Kidney epithelial cell (primary cell): ENCODE measurements around the gene COMMD10. TPM values are rescaled to one million over a fixed set of nuclear protein-coding genes. Genes with fewer than 3 reads are reported as not detected.

ENCODE experiments used
- DNase-seq: peaks from one replicate; pipeline ENCODE4 v3.0.0-alpha.2; 2010; ENCODE audit warnings: low read depth
- H3K27me3 ChIP-seq: 2 replicates; pipeline ENCODE4 v1.6.0; 2011; ENCODE audit warnings: low read length; ENCODE audit not compliant: control insufficient read depth, insufficient read depth
- H3K36me3 ChIP-seq: 2 replicates; pipeline ENCODE4 v1.5.1; 2011; ENCODE audit warnings: low read length; ENCODE audit not compliant: control insufficient read depth, insufficient read depth
- H3K4me3 ChIP-seq: 2 replicates; pipeline ENCODE4 v1.5.1; 2011; ENCODE audit warnings: low read depth, mild to moderate bottlenecking, control low read depth, low read length
- total RNA-seq: library from RNA; depleted of rRNA; stranded (reverse); fragments of >200 nt; gene quantifications from 2 replicates; pipeline ENCODE4 v1.2.3, GENCODE V29; 2015
- TF ChIP-seq, protein P1 (sequence below): IDR thresholded peaks from 2 replicates; pipeline ENCODE4 v1.5.1; 2011; ENCODE audit warnings: mild to moderate bottlenecking, moderate library complexity, low read length, control low read depth, inconsistent platforms; ENCODE audit not compliant: insufficient read depth, poor library complexity, severe bottlenecking

Gene COMMD10
- total RNA-seq, 1 donor from 2014 or later, result 32.0 TPM

DNA sequence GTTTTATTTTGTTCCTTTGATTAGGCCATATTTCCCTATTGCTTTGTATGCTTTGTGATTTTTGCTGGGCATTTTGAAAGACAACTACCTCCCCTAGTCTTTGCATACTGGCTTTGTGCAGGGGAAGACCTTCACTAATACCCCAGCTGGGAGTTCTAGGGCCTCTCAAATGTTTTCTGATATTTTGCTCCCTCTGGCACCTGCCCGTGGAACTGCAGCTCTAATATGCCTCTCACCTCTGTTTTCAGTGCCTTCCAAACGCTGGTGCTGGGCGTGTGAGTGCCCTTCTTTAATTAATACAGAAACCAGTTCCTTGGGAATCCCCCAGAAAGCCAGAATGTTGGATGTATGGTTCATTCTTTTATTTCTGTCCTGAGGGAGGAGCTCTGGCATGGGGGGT, 204.5 kb downstream of the COMMD10 start:
- TF ChIP-seq, protein P1, sequence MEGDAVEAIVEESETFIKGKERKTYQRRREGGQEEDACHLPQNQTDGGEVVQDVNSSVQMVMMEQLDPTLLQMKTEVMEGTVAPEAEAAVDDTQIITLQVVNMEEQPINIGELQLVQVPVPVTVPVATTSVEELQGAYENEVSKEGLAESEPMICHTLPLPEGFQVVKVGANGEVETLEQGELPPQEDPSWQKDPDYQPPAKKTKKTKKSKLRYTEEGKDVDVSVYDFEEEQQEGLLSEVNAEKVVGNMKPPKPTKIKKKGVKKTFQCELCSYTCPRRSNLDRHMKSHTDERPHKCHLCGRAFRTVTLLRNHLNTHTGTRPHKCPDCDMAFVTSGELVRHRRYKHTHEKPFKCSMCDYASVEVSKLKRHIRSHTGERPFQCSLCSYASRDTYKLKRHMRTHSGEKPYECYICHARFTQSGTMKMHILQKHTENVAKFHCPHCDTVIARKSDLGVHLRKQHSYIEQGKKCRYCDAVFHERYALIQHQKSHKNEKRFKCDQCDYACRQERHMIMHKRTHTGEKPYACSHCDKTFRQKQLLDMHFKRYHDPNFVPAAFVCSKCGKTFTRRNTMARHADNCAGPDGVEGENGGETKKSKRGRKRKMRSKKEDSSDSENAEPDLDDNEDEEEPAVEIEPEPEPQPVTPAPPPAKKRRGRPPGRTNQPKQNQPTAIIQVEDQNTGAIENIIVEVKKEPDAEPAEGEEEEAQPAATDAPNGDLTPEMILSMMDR, result peak; percentile 14
- DNase-seq, result no peak
- Histone ChIP-seq H3K36me3 (no peaks in the 10 kb centered on the region), H3K27me3 (no peaks in the 10 kb centered on the region), H3K4me3 (no peak overlapping the region)

DNA sequence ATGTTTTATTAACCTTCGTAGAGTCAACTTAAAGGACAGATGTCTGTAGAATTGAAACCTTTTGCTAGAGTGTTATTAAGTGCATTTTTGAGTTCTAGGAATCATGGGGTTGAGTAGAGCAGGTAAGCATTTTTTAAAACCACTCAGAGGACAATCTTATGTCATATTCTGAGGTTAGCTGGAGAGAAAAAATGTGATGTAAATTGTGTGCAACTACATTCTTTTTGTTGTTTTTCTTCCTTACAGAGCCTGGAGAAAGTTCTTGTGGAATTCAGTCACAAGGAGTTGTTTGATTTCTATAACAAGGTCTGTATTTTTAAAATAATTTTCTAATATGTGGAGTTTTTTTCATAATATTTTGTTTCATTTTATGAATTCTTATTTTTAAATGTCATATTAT, 206.4 kb downstream of the COMMD10 start:
- Histone ChIP-seq H3K4me3 (no peak overlapping the region), H3K36me3 (no peaks in the 10 kb centered on the region), H3K27me3 (no peaks in the 10 kb centered on the region)
- TF ChIP-seq, protein P1, result no peak
- DNase-seq, result no peak

DNA sequence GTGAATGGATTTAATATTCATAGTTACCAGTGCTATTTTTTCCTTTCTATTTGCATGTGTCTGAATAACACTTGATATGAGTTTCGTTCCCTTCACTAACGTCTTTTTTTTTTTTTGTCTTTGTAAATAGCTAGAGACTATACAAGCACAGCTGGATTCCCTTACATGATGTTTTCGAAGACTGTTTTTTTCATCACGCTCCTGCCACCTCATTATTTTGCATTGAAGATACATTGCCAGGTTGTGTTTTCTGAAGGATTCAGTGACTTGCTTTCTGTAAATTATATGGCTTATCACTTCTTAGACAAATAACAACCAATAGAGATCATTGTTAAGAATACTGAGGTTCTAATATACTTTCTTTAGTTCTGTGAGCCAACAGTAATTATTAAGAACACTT, 207.5 kb downstream of the COMMD10 start:
- H3K27me3 ChIP-seq, result no peaks in the 10 kb centered on the region
- TF ChIP-seq, protein P1, result no peak
- H3K4me3 ChIP-seq, result no peak overlapping the region
- no peak for DNase-seq
- no peaks in the 10 kb centered on the region for H3K36me3 ChIP-seq

DNA sequence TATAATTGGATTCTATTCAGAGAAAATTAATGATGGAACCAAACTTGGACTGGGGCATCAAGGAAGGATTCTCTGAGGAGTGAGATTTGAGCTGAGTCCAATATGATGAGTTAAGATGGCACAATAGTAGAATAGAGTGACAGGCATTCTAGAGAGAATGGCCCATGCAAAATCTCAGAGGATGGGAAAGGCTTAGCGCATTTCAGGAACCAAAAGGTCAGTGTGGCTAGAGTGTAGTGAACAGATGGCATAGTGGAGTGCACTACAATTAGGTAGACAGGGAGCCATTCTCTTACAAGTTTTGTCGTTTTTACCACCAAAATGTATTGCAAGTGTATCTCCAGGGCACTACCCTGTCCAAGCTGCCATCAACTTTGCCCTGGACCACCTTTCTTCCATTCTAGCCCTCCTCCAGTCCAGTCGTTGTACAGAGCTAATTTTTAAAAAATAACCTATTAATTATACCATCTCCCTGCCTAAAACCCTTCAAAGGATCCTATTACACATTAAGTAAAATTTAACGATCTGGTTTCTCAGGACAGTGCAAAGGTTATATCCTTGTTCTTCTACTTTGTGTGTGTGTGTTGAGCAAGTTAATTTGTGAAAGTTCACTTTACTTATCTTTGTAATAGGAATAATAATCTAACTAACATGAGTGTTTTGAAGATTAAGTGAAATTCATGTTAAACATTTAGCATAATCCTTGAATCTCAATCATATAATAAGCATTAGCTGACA, 211.7 kb downstream of the COMMD10 start:
- H3K27me3 ChIP-seq, result no peaks in the 10 kb centered on the region
- TF ChIP-seq, protein P1, result no peak
- no peak overlapping the region for H3K4me3 ChIP-seq
- DNase-seq, result no peak
- H3K36me3 ChIP-seq, result no peaks in the 10 kb centered on the region

DNA sequence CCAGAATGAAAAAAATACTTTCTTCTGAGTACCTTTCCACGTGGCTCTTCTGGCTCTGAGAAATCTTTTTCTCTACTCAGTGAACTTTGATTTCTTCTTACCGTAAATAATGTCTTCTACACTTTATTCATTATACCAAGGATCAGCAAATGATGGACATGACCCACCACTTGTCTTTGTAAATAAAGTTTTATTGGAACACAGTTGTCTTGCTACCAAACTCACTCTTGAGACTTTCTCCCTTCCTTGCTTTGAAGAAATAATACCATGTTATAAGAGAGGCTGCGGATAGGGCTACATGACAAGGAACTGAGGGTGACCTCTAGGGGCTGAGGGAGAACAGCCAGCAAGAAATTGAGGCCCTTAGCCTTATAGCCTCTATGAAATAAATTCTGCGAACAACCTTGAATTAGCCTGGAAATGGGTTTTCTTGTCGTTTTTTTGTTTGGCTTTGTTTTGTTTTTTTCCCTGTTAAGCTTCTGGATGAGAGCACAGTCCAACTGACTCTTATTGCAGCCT, 212.5 kb downstream of the COMMD10 start:
- TF ChIP-seq, protein P1, result no peak
- DNase-seq, result no peak
- Histone ChIP-seq H3K4me3 (no peak overlapping the region), H3K27me3 (no peaks in the 10 kb centered on the region), H3K36me3 (no peaks in the 10 kb centered on the region)
